ENCODE data around the gene TSGA10. TPM values are rescaled to one million over a fixed set of nuclear protein-coding genes. Genes with fewer than 3 reads are reported as not detected.
"Not testable (repeated sequence)": the region's sequence is repeated elsewhere in the genome, so short reads cannot be mapped to it uniquely, and the experiment has no call there.

The TSGA10 gene
- total RNA-seq, 1 donor from 2014 or later: 3.3 TPM

DNA sequence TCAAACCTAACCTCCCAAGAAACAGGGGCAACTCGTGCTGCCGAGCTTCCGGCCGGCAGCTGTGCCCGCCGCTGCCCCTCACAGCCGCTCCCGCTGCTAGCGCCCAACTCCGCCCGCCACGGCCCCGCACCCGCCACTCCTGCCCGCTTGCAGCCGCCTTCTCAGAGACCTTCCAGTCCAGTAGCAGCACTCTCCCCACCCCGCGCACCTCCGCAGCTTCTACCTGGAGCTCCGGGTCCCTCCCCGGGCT is 14.0 kb downstream of the TSGA10 start:
- Mint-ChIP-seq H3K4me3 (ENCODE audit: low read depth) (peak overlapping the region; percentile 83), H3K4me1 (ENCODE audit: low read depth) (peaks cover 8% of the 10 kb centered on the region), H3K27me3 (ENCODE audit: low read depth) (peaks cover 24% of the 10 kb centered on the region), H3K36me3 (ENCODE audit: low read depth) (no peaks in the 10 kb centered on the region), H3K9me3 (no peaks in the 10 kb centered on the region), H3K27ac (peak overlapping the region; percentile 23)
- DNase-seq (ENCODE audit: low spot score): no peak
- intact Hi-C loops (cut with micrococcal nuclease): loop anchor here (1.0 to 2.0 kb wide), 3 partner anchors 14 to 197 kb away; partner anchors contain the start of genes EIF5B, LIPT1 and TSGA10

DNA sequence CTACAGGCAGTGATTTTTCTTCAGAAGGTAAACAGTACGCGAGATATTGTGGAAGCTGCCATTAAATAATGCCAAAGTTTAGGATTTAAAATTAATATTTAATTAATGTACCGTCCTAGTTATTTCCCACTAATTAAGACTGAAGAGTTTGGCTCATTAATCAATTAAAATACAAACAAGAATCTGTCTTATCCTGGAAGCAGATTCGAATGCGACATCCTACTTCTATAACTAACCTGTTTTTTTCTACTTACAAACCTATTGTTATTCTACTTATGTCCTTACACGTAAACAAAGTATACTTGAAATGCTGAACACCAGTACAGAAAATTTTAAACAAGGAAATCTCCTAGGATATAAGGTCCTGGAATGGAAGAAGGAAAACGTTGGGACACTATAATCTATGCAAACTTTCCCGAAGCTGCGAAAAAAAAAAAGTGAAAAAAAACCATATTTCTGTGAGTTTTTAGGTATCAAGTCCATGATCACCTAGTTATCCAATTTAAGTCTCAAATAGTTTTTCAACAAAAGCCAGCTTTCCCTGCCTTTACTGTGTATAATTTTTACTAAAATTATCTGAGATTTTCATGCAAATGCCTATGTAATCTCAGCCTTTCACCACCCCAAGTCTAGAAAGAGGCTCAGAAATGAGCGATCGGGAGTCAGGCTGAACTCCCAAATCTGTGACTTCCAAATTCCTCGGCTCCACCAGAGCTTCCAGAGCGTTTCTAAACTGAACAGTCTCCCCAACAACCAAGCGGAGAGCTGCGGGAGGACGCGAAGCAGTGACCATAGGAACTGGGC is 14.5 kb downstream of the TSGA10 start:
- H3K4me3 Mint-ChIP-seq (ENCODE audit: low read depth): peak overlapping the region; percentile 83
- no peaks in the 10 kb centered on the region for H3K36me3 Mint-ChIP-seq (ENCODE audit: low read depth)
- no peaks in the 10 kb centered on the region for H3K9me3 Mint-ChIP-seq
- intact Hi-C loops (cut with micrococcal nuclease): loop anchor here (2.0 kb wide), 1 partner anchor 39 kb away; no protein-coding TSS in a partner anchor
- peaks cover 8% of the 10 kb centered on the region for H3K4me1 Mint-ChIP-seq (ENCODE audit: low read depth)
- peaks cover 24% of the 10 kb centered on the region for H3K27me3 Mint-ChIP-seq (ENCODE audit: low read depth)
- no peak for DNase-seq (ENCODE audit: low spot score)
- no peak overlapping the region for H3K27ac Mint-ChIP-seq

DNA sequence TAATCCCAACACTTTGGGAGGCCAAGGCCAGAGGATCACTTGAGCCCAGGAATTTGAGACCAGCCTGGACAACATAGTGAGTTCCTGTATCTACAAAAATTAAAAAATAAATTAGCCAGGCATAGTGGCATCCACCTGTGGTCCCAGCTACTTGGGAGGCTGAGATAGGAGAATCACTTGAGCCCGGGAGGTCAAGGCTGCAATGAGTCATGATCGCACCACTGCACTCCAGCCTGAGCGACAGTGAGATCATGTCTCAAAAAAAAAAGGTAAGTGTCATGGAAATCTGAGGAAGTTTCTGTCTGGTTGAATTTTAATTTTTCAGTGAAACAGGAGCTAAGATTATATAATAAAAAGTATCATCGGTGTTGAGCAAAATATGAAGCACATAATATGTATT is 15.7 kb downstream of the TSGA10 start:
- H3K4me3 Mint-ChIP-seq (ENCODE audit: low read depth): peak overlapping the region; percentile 28
- H3K27me3 Mint-ChIP-seq (ENCODE audit: low read depth): peaks cover 24% of the 10 kb centered on the region
- peaks cover 3% of the 10 kb centered on the region for H3K9me3 Mint-ChIP-seq
- H3K36me3 Mint-ChIP-seq (ENCODE audit: low read depth): no peaks in the 10 kb centered on the region
- H3K4me1 Mint-ChIP-seq (ENCODE audit: low read depth): peaks cover 8% of the 10 kb centered on the region
- DNase-seq (ENCODE audit: low spot score): no peak
- no peak overlapping the region for H3K27ac Mint-ChIP-seq
- intact Hi-C loops (cut with micrococcal nuclease): no loop called here

DNA sequence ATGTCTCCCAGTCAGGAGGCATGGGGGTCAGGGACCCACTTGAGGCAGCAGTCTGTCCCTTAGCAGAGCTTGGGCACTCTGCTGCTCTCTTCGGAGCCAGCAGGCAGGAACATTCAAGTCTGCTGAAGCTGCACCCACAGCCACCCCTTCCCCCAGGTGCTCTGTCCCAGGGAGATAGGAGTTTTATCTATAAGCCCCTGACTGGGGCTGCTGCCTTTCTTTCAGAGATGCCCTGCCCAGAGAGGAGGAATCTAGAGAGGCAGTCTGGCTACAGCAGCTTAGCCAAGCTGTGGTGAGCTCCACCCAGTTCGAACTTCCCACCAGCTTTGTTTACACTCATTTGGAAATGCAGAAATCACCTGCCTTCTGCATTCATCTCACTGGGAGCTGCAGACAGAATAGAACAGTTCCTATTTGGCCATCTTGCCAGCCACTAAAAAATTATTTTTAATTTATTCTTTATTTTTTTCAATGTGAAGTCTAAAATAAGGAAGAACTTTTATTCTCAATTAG is 19.6 kb downstream of the TSGA10 start:
- Mint-ChIP-seq H3K9me3 (peaks cover 34% of the 10 kb centered on the region), H3K27me3 (ENCODE audit: low read depth) (peaks cover 16% of the 10 kb centered on the region)
- intact Hi-C loops (cut with micrococcal nuclease); H3K36me3 Mint-ChIP-seq (ENCODE audit: low read depth); H3K27ac Mint-ChIP-seq; DNase-seq (ENCODE audit: low spot score); H3K4me1 Mint-ChIP-seq (ENCODE audit: low read depth); H3K4me3 Mint-ChIP-seq (ENCODE audit: low read depth): not testable (repeated sequence)

DNA sequence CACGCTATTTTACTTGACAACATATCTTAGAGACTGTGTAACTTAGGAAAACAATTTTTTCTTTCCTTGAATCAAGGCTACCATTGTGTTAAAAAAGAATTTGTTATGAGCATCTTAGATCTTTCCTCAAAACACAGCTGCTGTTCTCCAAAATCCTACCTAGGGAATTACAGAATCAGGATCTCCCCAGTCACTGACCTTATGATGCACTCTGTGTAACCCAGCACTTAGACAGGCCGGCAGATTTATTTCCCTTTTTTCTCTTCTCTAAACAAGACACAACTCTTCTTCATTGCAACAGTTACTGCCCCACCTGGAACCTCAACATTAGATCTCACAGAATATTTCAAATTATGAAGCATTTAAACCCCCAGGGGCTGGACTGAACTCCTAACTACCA is 26.8 kb downstream of the TSGA10 start:
- H3K27me3 Mint-ChIP-seq (ENCODE audit: low read depth): no peaks in the 10 kb centered on the region
- no peak overlapping the region for H3K27ac Mint-ChIP-seq
- no peak for DNase-seq (ENCODE audit: low spot score)
- intact Hi-C loops (cut with micrococcal nuclease): no loop called here
- H3K9me3 Mint-ChIP-seq: peaks cover 30% of the 10 kb centered on the region
- no peak overlapping the region for H3K4me3 Mint-ChIP-seq (ENCODE audit: low read depth)
- no peaks in the 10 kb centered on the region for H3K36me3 Mint-ChIP-seq (ENCODE audit: low read depth)
- H3K4me1 Mint-ChIP-seq (ENCODE audit: low read depth): no peaks in the 10 kb centered on the region

DNA sequence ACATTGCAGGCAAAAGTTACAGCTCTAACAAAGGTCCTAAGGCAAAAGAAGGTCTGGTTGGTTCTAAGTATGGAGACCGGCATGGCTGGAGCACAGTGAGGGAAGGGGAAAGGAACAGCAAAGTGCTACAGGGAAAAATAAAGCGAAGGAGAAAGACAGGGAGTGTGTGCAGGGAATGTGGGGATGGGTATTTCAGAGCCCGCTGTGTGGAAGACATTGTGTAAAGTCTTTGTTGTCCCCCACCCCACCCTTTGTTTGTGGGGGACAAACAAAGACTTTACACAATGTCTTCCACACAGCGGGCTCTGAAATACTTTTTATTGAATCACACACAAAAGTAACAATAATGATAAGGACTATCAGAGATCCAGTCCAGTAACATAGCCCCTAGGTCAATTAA is 42.1 kb downstream of the TSGA10 start:
- DNase-seq (ENCODE audit: low spot score): no peak
- intact Hi-C loops (cut with micrococcal nuclease): no loop called here

DNA sequence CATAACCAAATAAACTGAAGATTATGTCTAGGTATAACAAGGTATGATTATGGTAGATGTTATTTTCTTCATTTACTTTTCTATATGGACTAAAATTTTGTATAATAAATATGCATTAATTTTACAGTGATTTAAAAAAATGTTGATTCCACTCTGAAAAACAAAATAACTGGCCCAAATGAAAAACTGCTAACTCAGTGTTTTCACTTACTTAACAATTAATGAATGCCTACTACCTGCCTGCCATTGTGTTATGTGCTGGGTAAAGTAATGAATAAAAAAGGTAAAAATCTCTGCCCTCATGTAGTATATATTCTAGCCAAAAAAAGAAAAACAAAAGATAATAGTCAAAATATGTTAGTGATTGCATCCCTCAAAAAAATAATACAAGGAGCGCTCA is 42.8 kb downstream of the TSGA10 start:
- Mint-ChIP-seq H3K27ac (no peak overlapping the region), H3K4me3 (ENCODE audit: low read depth) (no peak overlapping the region), H3K9me3 (no peaks in the 10 kb centered on the region), H3K36me3 (ENCODE audit: low read depth) (no peaks in the 10 kb centered on the region), H3K4me1 (ENCODE audit: low read depth) (no peaks in the 10 kb centered on the region), H3K27me3 (ENCODE audit: low read depth) (peaks cover 2% of the 10 kb centered on the region)
- intact Hi-C loops (cut with micrococcal nuclease): no loop called here
- no peak for DNase-seq (ENCODE audit: low spot score)

More for the DNA sequence above, 42.1 kb downstream of the TSGA10 start:
- no peaks in the 10 kb centered on the region for H3K36me3 Mint-ChIP-seq (ENCODE audit: low read depth)
- H3K4me3 Mint-ChIP-seq (ENCODE audit: low read depth): no peak overlapping the region
- no peak overlapping the region for H3K27ac Mint-ChIP-seq
- H3K27me3 Mint-ChIP-seq (ENCODE audit: low read depth): peaks cover 4% of the 10 kb centered on the region
- H3K4me1 Mint-ChIP-seq (ENCODE audit: low read depth): no peaks in the 10 kb centered on the region
- H3K9me3 Mint-ChIP-seq: no peaks in the 10 kb centered on the region

DNA sequence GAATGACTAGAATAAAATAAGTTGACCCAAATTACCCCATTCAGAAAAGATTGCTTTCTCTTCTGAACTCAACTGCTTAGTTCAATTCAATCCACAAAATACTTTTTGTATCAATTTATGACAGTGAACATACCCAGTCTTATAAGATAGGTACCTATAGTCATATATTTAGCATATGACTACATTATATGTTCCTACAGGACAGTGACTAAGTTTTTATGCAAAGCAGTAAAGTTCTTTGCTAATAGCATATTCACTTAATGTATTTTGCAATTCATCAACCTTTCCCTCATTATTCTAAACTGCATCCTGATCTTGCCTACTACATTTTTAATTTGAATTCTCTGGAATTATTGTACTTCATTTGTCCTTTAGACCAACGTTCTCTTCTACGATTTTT is 43.5 kb downstream of the TSGA10 start:
- no peaks in the 10 kb centered on the region for H3K4me1 Mint-ChIP-seq (ENCODE audit: low read depth)
- peaks cover 2% of the 10 kb centered on the region for H3K27me3 Mint-ChIP-seq (ENCODE audit: low read depth)
- H3K27ac Mint-ChIP-seq: no peak overlapping the region
- no peaks in the 10 kb centered on the region for H3K9me3 Mint-ChIP-seq
- H3K4me3 Mint-ChIP-seq (ENCODE audit: low read depth): no peak overlapping the region
- DNase-seq (ENCODE audit: low spot score): no peak
- intact Hi-C loops (cut with micrococcal nuclease): no loop called here
- H3K36me3 Mint-ChIP-seq (ENCODE audit: low read depth): no peaks in the 10 kb centered on the region

DNA sequence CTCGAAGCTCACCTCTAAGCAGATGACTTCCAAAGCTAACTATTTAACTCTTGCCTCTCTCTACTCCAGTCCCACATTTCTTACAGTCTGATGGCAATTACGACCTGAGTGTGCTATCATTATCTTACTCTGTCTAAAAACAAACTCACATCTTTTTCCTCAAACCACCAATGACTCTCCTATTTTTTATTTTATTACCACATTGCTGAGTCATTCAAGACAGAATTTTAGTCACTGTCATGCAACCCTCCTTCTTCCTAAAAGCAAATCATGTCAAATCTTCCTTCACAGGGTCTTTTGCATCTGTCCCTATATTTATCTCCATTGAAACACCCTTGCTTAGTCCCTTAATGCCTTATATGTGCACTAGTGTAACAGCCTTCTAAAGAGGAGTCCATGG is 47.8 kb downstream of the TSGA10 start:
- Mint-ChIP-seq H3K36me3 (ENCODE audit: low read depth) (no peaks in the 10 kb centered on the region), H3K27me3 (ENCODE audit: low read depth) (peaks cover 2% of the 10 kb centered on the region), H3K27ac (no peak overlapping the region), H3K4me3 (ENCODE audit: low read depth) (no peak overlapping the region), H3K4me1 (ENCODE audit: low read depth) (no peaks in the 10 kb centered on the region), H3K9me3 (no peaks in the 10 kb centered on the region)
- DNase-seq (ENCODE audit: low spot score): no peak
- intact Hi-C loops (cut with micrococcal nuclease): no loop called here

DNA sequence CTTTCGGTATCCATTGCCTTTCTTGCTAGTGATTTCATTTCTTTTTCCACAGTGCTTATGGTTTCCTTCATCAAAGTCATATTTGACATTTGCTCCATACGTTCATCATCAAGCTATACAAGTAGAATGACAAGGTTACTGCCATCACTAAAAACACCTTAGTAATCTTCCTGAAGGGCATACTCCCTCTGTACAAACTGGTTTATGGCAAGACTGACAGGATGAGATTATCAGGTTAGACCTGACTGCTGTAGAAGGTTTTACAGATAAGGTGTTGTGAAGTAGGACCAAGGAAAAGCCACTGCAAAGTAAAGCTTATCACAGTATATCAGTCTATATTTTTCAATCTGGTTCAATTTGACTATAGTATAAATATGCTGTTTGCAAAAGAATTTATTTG is 50.7 kb downstream of the TSGA10 start:
- Mint-ChIP-seq H3K4me1 (ENCODE audit: low read depth) (peaks cover 5% of the 10 kb centered on the region), H3K27ac (no peak overlapping the region), H3K36me3 (ENCODE audit: low read depth) (no peaks in the 10 kb centered on the region), H3K27me3 (ENCODE audit: low read depth) (no peaks in the 10 kb centered on the region), H3K4me3 (ENCODE audit: low read depth) (no peak overlapping the region), H3K9me3 (no peaks in the 10 kb centered on the region)
- no peak for DNase-seq (ENCODE audit: low spot score)
- intact Hi-C loops (cut with micrococcal nuclease): no loop called here

DNA sequence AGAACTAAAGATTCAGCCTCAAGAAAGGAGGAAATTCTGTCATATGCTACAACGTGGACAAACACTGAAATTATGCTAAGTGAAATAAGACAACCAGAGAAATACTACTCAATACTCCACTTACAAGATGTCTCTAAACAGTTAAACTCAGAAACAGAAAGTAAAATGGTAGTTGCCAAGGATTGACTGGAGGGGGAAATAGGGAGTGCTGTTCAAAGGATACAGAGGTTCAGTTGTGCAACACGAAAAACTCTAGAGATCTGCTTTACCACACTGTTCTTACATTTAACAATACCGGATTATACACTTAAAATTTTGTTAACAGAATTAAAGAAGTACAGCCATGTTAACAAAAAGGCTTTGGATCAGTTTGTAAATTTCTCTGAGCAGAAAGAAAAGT is 53.0 kb downstream of the TSGA10 start:
- H3K4me1 Mint-ChIP-seq (ENCODE audit: low read depth): peaks cover 5% of the 10 kb centered on the region
- no peak overlapping the region for H3K4me3 Mint-ChIP-seq (ENCODE audit: low read depth)
- DNase-seq (ENCODE audit: low spot score): no peak
- H3K27ac Mint-ChIP-seq: no peak overlapping the region
- no peaks in the 10 kb centered on the region for H3K36me3 Mint-ChIP-seq (ENCODE audit: low read depth)
- no peaks in the 10 kb centered on the region for H3K27me3 Mint-ChIP-seq (ENCODE audit: low read depth)
- intact Hi-C loops (cut with micrococcal nuclease): no loop called here
- no peaks in the 10 kb centered on the region for H3K9me3 Mint-ChIP-seq

DNA sequence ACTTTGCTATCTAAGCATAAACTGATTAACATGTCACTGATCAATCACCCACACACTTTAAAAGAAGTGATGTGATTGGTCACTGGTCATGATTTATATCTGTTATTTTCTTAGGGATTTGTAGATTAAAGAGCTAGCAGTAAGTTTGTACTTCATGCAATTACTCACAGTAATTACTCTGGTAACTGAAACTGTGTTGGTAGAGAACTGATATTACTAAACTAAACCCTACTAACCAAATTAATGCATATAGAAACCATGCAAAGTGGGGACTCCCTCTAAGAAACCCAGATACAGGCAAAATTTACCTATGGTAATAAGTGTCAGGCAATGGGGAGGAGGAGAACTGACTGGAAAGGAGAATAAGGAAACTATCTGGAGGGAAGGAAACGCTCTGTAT is 58.0 kb downstream of the TSGA10 start:
- Mint-ChIP-seq H3K36me3 (ENCODE audit: low read depth) (no peaks in the 10 kb centered on the region), H3K9me3 (peaks cover 9% of the 10 kb centered on the region), H3K27me3 (ENCODE audit: low read depth) (peaks cover 22% of the 10 kb centered on the region), H3K27ac (no peak overlapping the region), H3K4me3 (ENCODE audit: low read depth) (no peak overlapping the region), H3K4me1 (ENCODE audit: low read depth) (peaks cover 8% of the 10 kb centered on the region)
- intact Hi-C loops (cut with micrococcal nuclease): no loop called here
- DNase-seq (ENCODE audit: low spot score): no peak

DNA sequence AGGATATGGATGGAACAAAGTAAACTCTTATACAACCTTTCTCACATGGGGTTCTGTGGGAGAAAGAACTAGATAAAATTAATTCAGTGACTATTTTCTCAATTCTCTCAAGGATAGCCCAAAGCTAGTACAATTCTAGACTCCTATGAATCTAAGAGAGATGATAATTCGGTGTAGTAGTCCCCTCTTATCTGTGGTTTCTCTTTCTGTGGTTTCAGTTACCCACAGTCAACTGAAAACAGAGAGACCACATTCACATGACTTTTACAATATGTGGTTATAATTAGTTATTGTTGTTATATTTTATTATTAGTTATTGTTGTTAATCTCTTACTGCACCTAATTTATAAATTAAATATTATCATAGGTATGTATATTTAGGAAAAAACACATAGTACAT is 66.7 kb downstream of the TSGA10 start:
- Mint-ChIP-seq H3K9me3 (no peaks in the 10 kb centered on the region), H3K4me1 (ENCODE audit: low read depth) (peaks cover 4% of the 10 kb centered on the region), H3K27me3 (ENCODE audit: low read depth) (peaks cover 53% of the 10 kb centered on the region), H3K4me3 (ENCODE audit: low read depth) (no peak overlapping the region), H3K27ac (no peak overlapping the region), H3K36me3 (ENCODE audit: low read depth) (no peaks in the 10 kb centered on the region)
- intact Hi-C loops (cut with micrococcal nuclease): loop anchor here (5.0 to 10.0 kb wide), 2 partner anchors 94 to 407 kb away; partner anchors contain the start of genes MITD1, MRPL30 and REV1
- DNase-seq (ENCODE audit: low spot score): no peak

Measured in activated T-helper 2 cell treated with anti-CD3 and anti-CD28 coated beads, Interferon-gamma antibody, Interleukin-2, Interleukin-4, amounts not matched to agents 10 μg/mL and 5 μg/mL and 100 μg/mL, durations not matched to agents 14 hours and 24 hours and 36 hours (primary cell).